Measurements from ENCODE around the gene GJA3. TPM values are rescaled to one million over a fixed set of nuclear protein-coding genes. Genes with fewer than 3 reads are reported as not detected.
"Not testable (repeated sequence)": the region's sequence is repeated elsewhere in the genome, so short reads cannot be mapped to it uniquely, and the experiment has no call there.

Gene GJA3
- total and polyA plus RNA-seq, 5 donors: 5.0 to 11.0 (median 7.9) TPM

- DNase-seq: no peak
- intact Hi-C loops (cut with DNase I): loop anchor here in 2 of 4 donors (10.0 kb wide), 1 partner anchor 111 kb away; no protein-coding TSS in a partner anchor
- Histone ChIP-seq H3K4me3 (ENCODE audit: low read length) (no peak overlapping the region), H3K27ac (ENCODE audit: low read length) (no peak overlapping the region), H3K27me3 (ENCODE audit: control insufficient read depth, insufficient read depth) (no peaks in the 10 kb centered on the region), H3K4me1 (ENCODE audit: control insufficient read depth, insufficient read depth, low read length) (no peaks in the 10 kb centered on the region), H3K9me3 (ENCODE audit: control insufficient read depth, low read length) (no peaks in the 10 kb centered on the region)
- ATAC-seq: no peak
- WGBS: 79% methylated on average over 11 of the region's 11 CpGs
Observed at GRCh38 chr13:20165417-20166257, 4.8 kb upstream of the GJA3 start.

- Histone ChIP-seq H3K27ac (ENCODE audit: low read length) (peak overlapping the region; percentile 50), H3K4me1 (ENCODE audit: control insufficient read depth, insufficient read depth, low read length) (no peaks in the 10 kb centered on the region), H3K4me3 (ENCODE audit: low read length) (peak overlapping the region; percentile 49), H3K9me3 (ENCODE audit: control insufficient read depth, low read length) (no peaks in the 10 kb centered on the region), H3K27me3 (ENCODE audit: control insufficient read depth, insufficient read depth) (no peaks in the 10 kb centered on the region)
- ATAC-seq: no peak
- 41% methylated on average over 16 of the region's 16 CpGs for WGBS
- no peak for DNase-seq
- intact Hi-C loops (cut with DNase I): loop anchor here in 2 of 4 donors (5.0 to 10.0 kb wide), 2 partner anchors 35 to 107 kb away; no protein-coding TSS in a partner anchor
Observed at GRCh38 chr13:20161951-20162300, 1.1 kb upstream of the GJA3 start.

GRCh38 chr13:20161275-20161950 is 561 bp upstream of the GJA3 start:
- ATAC-seq (peak; percentile 58 to 64), DNase-seq (peak; percentile 36 to 75 (median 66))
- intact Hi-C loops (cut with DNase I): loop anchor here in 2 of 4 donors (5.0 to 10.0 kb wide), 2 partner anchors 34 to 107 kb away; no protein-coding TSS in a partner anchor
- H3K27me3 ChIP-seq (ENCODE audit: control insufficient read depth, insufficient read depth): no peaks in the 10 kb centered on the region
- H3K4me3 ChIP-seq (ENCODE audit: low read length): peak overlapping the region; percentile 49
- peak overlapping the region; percentile 50 for H3K27ac ChIP-seq (ENCODE audit: low read length)
- no peaks in the 10 kb centered on the region for H3K9me3 ChIP-seq (ENCODE audit: control insufficient read depth, low read length)
- no peaks in the 10 kb centered on the region for H3K4me1 ChIP-seq (ENCODE audit: control insufficient read depth, insufficient read depth, low read length)
- 3% methylated on average over 79 of the region's 79 CpGs for WGBS

GRCh38 chr13:20159646-20160305 is 1.1 kb downstream of the GJA3 start:
- Histone ChIP-seq H3K4me3 (ENCODE audit: low read length) (peak overlapping the region; percentile 49), H3K4me1 (ENCODE audit: control insufficient read depth, insufficient read depth, low read length) (no peaks in the 10 kb centered on the region), H3K9me3 (ENCODE audit: control insufficient read depth, low read length) (no peaks in the 10 kb centered on the region), H3K27me3 (ENCODE audit: control insufficient read depth, insufficient read depth) (no peaks in the 10 kb centered on the region), H3K27ac (ENCODE audit: low read length) (no peak overlapping the region)
- intact Hi-C loops (cut with DNase I): loop anchor here in 2 of 4 donors (5.0 to 10.0 kb wide), 2 partner anchors 32 to 105 kb away; no protein-coding TSS in a partner anchor
- 25% methylated on average over 18 of the region's 18 CpGs for WGBS
- ATAC-seq (no peak), DNase-seq (no peak)

GRCh38 chr13:20157151-20157796 is 3.6 kb downstream of the GJA3 start:
- Histone ChIP-seq H3K9me3 (ENCODE audit: control insufficient read depth, low read length) (no peaks in the 10 kb centered on the region), H3K27me3 (ENCODE audit: control insufficient read depth, insufficient read depth) (no peaks in the 10 kb centered on the region), H3K4me1 (ENCODE audit: control insufficient read depth, insufficient read depth, low read length) (no peaks in the 10 kb centered on the region), H3K4me3 (ENCODE audit: low read length) (no peak overlapping the region), H3K27ac (ENCODE audit: low read length) (no peak overlapping the region)
- intact Hi-C loops (cut with DNase I): no loop called here
- no peak for DNase-seq
- no peak for ATAC-seq
- whole genome bisulfite sequencing: 47% methylated on average over 3 of the region's 3 CpGs

- Histone ChIP-seq H3K27ac (ENCODE audit: low read length) (no peak overlapping the region), H3K4me1 (ENCODE audit: control insufficient read depth, insufficient read depth, low read length) (no peaks in the 10 kb centered on the region), H3K27me3 (ENCODE audit: control insufficient read depth, insufficient read depth) (no peaks in the 10 kb centered on the region), H3K9me3 (ENCODE audit: control insufficient read depth, low read length) (no peaks in the 10 kb centered on the region), H3K4me3 (ENCODE audit: low read length) (no peak overlapping the region)
- 34% methylated on average over 2 of the region's 2 CpGs for WGBS
- DNase-seq (no peak), ATAC-seq (no peak)
- intact Hi-C loops (cut with DNase I): no loop called here
Observed at GRCh38 chr13:20156702-20157101, 4.2 kb downstream of the GJA3 start.

GRCh38 chr13:20153290-20153689 is 7.6 kb downstream of the GJA3 start:
- H3K27ac ChIP-seq (ENCODE audit: low read length); H3K27me3 ChIP-seq (ENCODE audit: control insufficient read depth, insufficient read depth); H3K4me1 ChIP-seq (ENCODE audit: control insufficient read depth, insufficient read depth, low read length); H3K4me3 ChIP-seq (ENCODE audit: low read length); DNase-seq; ATAC-seq; H3K9me3 ChIP-seq (ENCODE audit: control insufficient read depth, low read length); intact Hi-C loops (cut with DNase I): not testable (repeated sequence)
- 92% methylated on average over 2 of the region's 2 CpGs for WGBS

GRCh38 chr13:20151612-20152011 is 9.2 kb downstream of the GJA3 start:
- no peaks in the 10 kb centered on the region for H3K27me3 ChIP-seq (ENCODE audit: control insufficient read depth, insufficient read depth)

GRCh38 chr13:20151016-20151415 is 9.8 kb downstream of the GJA3 start:
- H3K27me3 ChIP-seq (ENCODE audit: control insufficient read depth, insufficient read depth): no peaks in the 10 kb centered on the region
- no peaks in the 10 kb centered on the region for H3K9me3 ChIP-seq (ENCODE audit: control insufficient read depth, low read length)
- DNase-seq (no peak), ATAC-seq (no peak)
- intact Hi-C loops (cut with DNase I): no loop called here
- no peaks in the 10 kb centered on the region for H3K4me1 ChIP-seq (ENCODE audit: control insufficient read depth, insufficient read depth, low read length)
- no peak overlapping the region for H3K4me3 ChIP-seq (ENCODE audit: low read length)
- no peak overlapping the region for H3K27ac ChIP-seq (ENCODE audit: low read length)
- WGBS: 47% methylated on average over 6 of the region's 6 CpGs

More at GRCh38 chr13:20151612-20152011, 9.2 kb downstream of the GJA3 start:
- H3K9me3 ChIP-seq (ENCODE audit: control insufficient read depth, low read length): no peaks in the 10 kb centered on the region
- no peak overlapping the region for H3K27ac ChIP-seq (ENCODE audit: low read length)
- no peaks in the 10 kb centered on the region for H3K4me1 ChIP-seq (ENCODE audit: control insufficient read depth, insufficient read depth, low read length)
- intact Hi-C loops (cut with DNase I): no loop called here
- 76% methylated on average over 11 of the region's 11 CpGs for WGBS
- no peak for DNase-seq
- no peak overlapping the region for H3K4me3 ChIP-seq (ENCODE audit: low read length)
- ATAC-seq: no peak

GRCh38 chr13:20150561-20150960 is 10.3 kb downstream of the GJA3 start:
- intact Hi-C loops (cut with DNase I): no loop called here
- DNase-seq: no peak
- no peak for ATAC-seq
- H3K4me1 ChIP-seq (ENCODE audit: control insufficient read depth, insufficient read depth, low read length): no peaks in the 10 kb centered on the region
- no peak overlapping the region for H3K27ac ChIP-seq (ENCODE audit: low read length)
- no peak overlapping the region for H3K4me3 ChIP-seq (ENCODE audit: low read length)
- no peaks in the 10 kb centered on the region for H3K27me3 ChIP-seq (ENCODE audit: control insufficient read depth, insufficient read depth)
- 79% methylated on average over 9 of the region's 9 CpGs for WGBS
- H3K9me3 ChIP-seq (ENCODE audit: control insufficient read depth, low read length): no peaks in the 10 kb centered on the region

Measured in right cardiac atrium (tissue), 5 donors.